Activated naive CD8-positive, alpha-beta T cell treated with anti-CD3 and anti-CD28 coated beads, Interleukin-2, amount 50 U/mL, for 24 hours (primary cell): ENCODE measurements around the gene TTC33.
A peak's percentile ranks its signal among the peaks of the same experiment; 100 is the strongest.
"Not testable (repeated sequence)": the region's sequence is repeated elsewhere in the genome, so short reads cannot be mapped to it uniquely, and the experiment has no call there.

Experiments
- ATAC-seq: fragments of 150-1000 bp; cut with Tn5 transposase; one replicate; pipeline ENCODE4 v1.10.0; 2021
- DNase-seq: peaks from one replicate; pipeline ENCODE4 v3.0.0; 2021
- H3K27ac Mint-ChIP-seq: one replicate; pipeline ENCODE4 v1.8.0; 2021; ENCODE audit warnings: mild to moderate bottlenecking, mixed read lengths
- H3K27me3 Mint-ChIP-seq: one replicate; pipeline ENCODE4 v1.8.0; 2021; ENCODE audit warnings: mixed read lengths
- H3K36me3 Mint-ChIP-seq: one replicate; pipeline ENCODE4 v1.8.0; 2021; ENCODE audit warnings: low read depth, mixed read lengths
- H3K4me1 Mint-ChIP-seq: one replicate; pipeline ENCODE4 v1.8.0; 2021; ENCODE audit warnings: mixed read lengths
- H3K4me3 Mint-ChIP-seq: one replicate; pipeline ENCODE4 v1.8.0; 2021; ENCODE audit warnings: mild to moderate bottlenecking, moderate library complexity, mixed read lengths
- H3K9me3 Mint-ChIP-seq: one replicate; pipeline ENCODE4 v1.8.0; 2021; ENCODE audit warnings: mixed read lengths

The TTC33 gene

GRCh38 chr5:40788941-40789340 lies 33.2 kb upstream of the TTC33 start:
- not testable (repeated sequence) for H3K27me3 Mint-ChIP-seq, H3K9me3 Mint-ChIP-seq, H3K27ac Mint-ChIP-seq, ATAC-seq, DNase-seq, H3K4me3 Mint-ChIP-seq
- peaks cover 36% of the 10 kb centered on the region for H3K36me3 Mint-ChIP-seq
- H3K4me1 Mint-ChIP-seq = peaks cover 54% of the 10 kb centered on the region

GRCh38 chr5:40787986-40788385 lies 32.2 kb upstream of the TTC33 start:
- H3K27ac Mint-ChIP-seq = no peak overlapping the region
- H3K9me3 Mint-ChIP-seq = no peaks in the 10 kb centered on the region
- peaks cover 48% of the 10 kb centered on the region for H3K4me1 Mint-ChIP-seq

GRCh38 chr5:40786664-40787063 lies 30.9 kb upstream of the TTC33 start:
- not testable (repeated sequence) for H3K4me3 Mint-ChIP-seq, H3K27me3 Mint-ChIP-seq, DNase-seq, H3K9me3 Mint-ChIP-seq, ATAC-seq, H3K27ac Mint-ChIP-seq
- Mint-ChIP-seq H3K36me3 (peaks cover 31% of the 10 kb centered on the region), H3K4me1 (peaks cover 53% of the 10 kb centered on the region)

More at GRCh38 chr5:40787986-40788385, 32.2 kb upstream of the TTC33 start:
- DNase-seq (no peak), ATAC-seq (no peak)
- H3K4me3 Mint-ChIP-seq = no peak overlapping the region
- peaks cover 31% of the 10 kb centered on the region for H3K36me3 Mint-ChIP-seq
- no peaks in the 10 kb centered on the region for H3K27me3 Mint-ChIP-seq

GRCh38 chr5:40784916-40785315 lies 29.2 kb upstream of the TTC33 start:
- Mint-ChIP-seq H3K9me3 (no peaks in the 10 kb centered on the region), H3K36me3 (peaks cover 29% of the 10 kb centered on the region), H3K4me1 (peaks cover 49% of the 10 kb centered on the region), H3K4me3 (no peak overlapping the region), H3K27ac (no peak overlapping the region), H3K27me3 (no peaks in the 10 kb centered on the region)
- no peak for ATAC-seq
- no peak for DNase-seq

- H3K4me1 Mint-ChIP-seq = peaks cover 51% of the 10 kb centered on the region
- no peak overlapping the region for H3K4me3 Mint-ChIP-seq
- no peaks in the 10 kb centered on the region for H3K27me3 Mint-ChIP-seq
- ATAC-seq (no peak), DNase-seq (no peak)
- H3K27ac Mint-ChIP-seq = no peak overlapping the region
- H3K36me3 Mint-ChIP-seq = peaks cover 26% of the 10 kb centered on the region
- H3K9me3 Mint-ChIP-seq = no peaks in the 10 kb centered on the region
These were observed 28.4 kb upstream of the TTC33 start for GRCh38 chr5:40784027-40784653.

- Mint-ChIP-seq H3K4me1 (peaks cover 43% of the 10 kb centered on the region), H3K27me3 (no peaks in the 10 kb centered on the region), H3K27ac (no peak overlapping the region), H3K9me3 (no peaks in the 10 kb centered on the region), H3K4me3 (no peak overlapping the region), H3K36me3 (peaks cover 11% of the 10 kb centered on the region)
- DNase-seq (no peak), ATAC-seq (no peak)
These were observed 26.2 kb upstream of the TTC33 start for GRCh38 chr5:40781843-40782409.

GRCh38 chr5:40780858-40781257 lies 25.1 kb upstream of the TTC33 start:
- Mint-ChIP-seq H3K4me1 (peaks cover 49% of the 10 kb centered on the region), H3K36me3 (peaks cover 12% of the 10 kb centered on the region), H3K9me3 (no peaks in the 10 kb centered on the region), H3K27ac (no peak overlapping the region), H3K4me3 (no peak overlapping the region), H3K27me3 (no peaks in the 10 kb centered on the region)
- ATAC-seq (no peak), DNase-seq (no peak)

GRCh38 chr5:40780199-40780598 lies 24.4 kb upstream of the TTC33 start:
- no peaks in the 10 kb centered on the region for H3K9me3 Mint-ChIP-seq
- peaks cover 45% of the 10 kb centered on the region for H3K4me1 Mint-ChIP-seq
- H3K36me3 Mint-ChIP-seq = peaks cover 15% of the 10 kb centered on the region
- H3K27ac Mint-ChIP-seq = no peak overlapping the region
- H3K4me3 Mint-ChIP-seq = no peak overlapping the region
- no peaks in the 10 kb centered on the region for H3K27me3 Mint-ChIP-seq
- ATAC-seq = no peak
- no peak for DNase-seq

- DNase-seq (no peak), ATAC-seq (no peak)
- Mint-ChIP-seq H3K36me3 (peaks cover 16% of the 10 kb centered on the region), H3K4me1 (peaks cover 43% of the 10 kb centered on the region), H3K27ac (no peak overlapping the region), H3K4me3 (no peak overlapping the region), H3K9me3 (no peaks in the 10 kb centered on the region), H3K27me3 (no peaks in the 10 kb centered on the region)
These were observed 23.8 kb upstream of the TTC33 start for GRCh38 chr5:40779561-40779960.

- H3K9me3 Mint-ChIP-seq = no peaks in the 10 kb centered on the region
- peaks cover 16% of the 10 kb centered on the region for H3K36me3 Mint-ChIP-seq
- DNase-seq (no peak), ATAC-seq (no peak)
- no peak overlapping the region for H3K4me3 Mint-ChIP-seq
- no peaks in the 10 kb centered on the region for H3K27me3 Mint-ChIP-seq
- no peak overlapping the region for H3K27ac Mint-ChIP-seq
- peaks cover 34% of the 10 kb centered on the region for H3K4me1 Mint-ChIP-seq
These were observed 22.4 kb upstream of the TTC33 start for GRCh38 chr5:40778133-40778532.

GRCh38 chr5:40776658-40776977 lies 20.9 kb upstream of the TTC33 start:
- H3K27ac Mint-ChIP-seq = no peak overlapping the region
- ATAC-seq (no peak), DNase-seq (no peak)
- no peaks in the 10 kb centered on the region for H3K27me3 Mint-ChIP-seq
- H3K36me3 Mint-ChIP-seq = peaks cover 16% of the 10 kb centered on the region
- H3K9me3 Mint-ChIP-seq = no peaks in the 10 kb centered on the region
- no peak overlapping the region for H3K4me3 Mint-ChIP-seq
- peaks cover 25% of the 10 kb centered on the region for H3K4me1 Mint-ChIP-seq

GRCh38 chr5:40775846-40776657 lies 20.3 kb upstream of the TTC33 start:
- H3K4me1 Mint-ChIP-seq = peaks cover 20% of the 10 kb centered on the region
- no peak for ATAC-seq
- no peak for DNase-seq
- peak overlapping the region; percentile 10 for H3K27ac Mint-ChIP-seq
- H3K9me3 Mint-ChIP-seq = no peaks in the 10 kb centered on the region
- H3K27me3 Mint-ChIP-seq = no peaks in the 10 kb centered on the region
- H3K4me3 Mint-ChIP-seq = no peak overlapping the region
- peaks cover 16% of the 10 kb centered on the region for H3K36me3 Mint-ChIP-seq

- Mint-ChIP-seq H3K36me3 (peaks cover 17% of the 10 kb centered on the region), H3K4me3 (no peak overlapping the region), H3K9me3 (no peaks in the 10 kb centered on the region), H3K27me3 (no peaks in the 10 kb centered on the region), H3K4me1 (peaks cover 16% of the 10 kb centered on the region), H3K27ac (peak overlapping the region; percentile 10)
- DNase-seq = no peak
- no peak for ATAC-seq
These were observed 19.5 kb upstream of the TTC33 start for GRCh38 chr5:40775085-40775845.

GRCh38 chr5:40774623-40775022 lies 18.9 kb upstream of the TTC33 start:
- H3K4me3 Mint-ChIP-seq = no peak overlapping the region
- H3K4me1 Mint-ChIP-seq = peaks cover 14% of the 10 kb centered on the region
- peaks cover 19% of the 10 kb centered on the region for H3K36me3 Mint-ChIP-seq
- H3K27ac Mint-ChIP-seq = no peak overlapping the region
- no peaks in the 10 kb centered on the region for H3K9me3 Mint-ChIP-seq
- ATAC-seq (no peak), DNase-seq (no peak)
- H3K27me3 Mint-ChIP-seq = no peaks in the 10 kb centered on the region
